Upper lobe of left lung (tissue), 4 donors: ENCODE results near the gene OTULINL.

Experiments used
- CTCF ChIP-seq, 6 experiments: fragments of 450-650 bp in 4 of 6; fragments of 200-600 bp in 2 of 6; sonication (generic) in 2 of 6; IDR thresholded peaks; one replicate each; pipeline ENCODE4 v1.5.1; 2016 to 2019; ENCODE audit warnings: antibody characterized with exemption in 6 of 6
- POLR2A ChIP-seq, 4 donors: fragments of 450-650 bp; IDR thresholded peaks; one replicate each; pipeline ENCODE4 v1.5.1; 2016 to 2017; ENCODE audit warnings: antibody characterized with exemption in 4 of 4, mild to moderate bottlenecking in 2 of 4

- TF ChIP-seq POLR2A (IDR thresholded peaks at IDR 0.05) (no peak), CTCF (IDR thresholded peaks at IDR 0.05) (no peak)
Observed at GRCh38 chr5:14532180-14532579, 49.4 kb upstream of the OTULINL start.
